ENCODE data around the gene CCDC159.
"Not testable (repeated sequence)": the region's sequence is repeated elsewhere in the genome, so short reads cannot be mapped to it uniquely, and the experiment has no call there.

Gene CCDC159, protein sequence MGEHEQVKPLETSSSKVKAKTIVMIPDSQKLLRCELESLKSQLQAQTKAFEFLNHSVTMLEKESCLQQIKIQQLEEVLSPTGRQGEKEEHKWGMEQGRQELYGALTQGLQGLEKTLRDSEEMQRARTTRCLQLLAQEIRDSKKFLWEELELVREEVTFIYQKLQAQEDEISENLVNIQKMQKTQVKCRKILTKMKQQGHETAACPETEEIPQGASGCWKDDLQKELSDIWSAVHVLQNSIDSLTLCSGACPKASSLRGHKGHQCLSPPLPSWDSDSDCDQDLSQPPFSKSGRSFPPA

GRCh38 chr19:11346104-11346940, at the start of gene CCDC159, which contains the start of gene TMEM205:
Gene CCDC159, plus strand, starts transcription at chr19:11346519. Its CDS starts 88 bp downstream, at chr19:11346607.
Gene TMEM205, minus strand, starts transcription at chr19:11346268. Its CDS starts 649 bp downstream, at chr19:11345619.
- peak; percentile 99 for DNase-seq

- no peak for DNase-seq
These were observed 46.1 kb upstream of the CCDC159 start for GRCh38 chr19:11299946-11300810.

DNA sequence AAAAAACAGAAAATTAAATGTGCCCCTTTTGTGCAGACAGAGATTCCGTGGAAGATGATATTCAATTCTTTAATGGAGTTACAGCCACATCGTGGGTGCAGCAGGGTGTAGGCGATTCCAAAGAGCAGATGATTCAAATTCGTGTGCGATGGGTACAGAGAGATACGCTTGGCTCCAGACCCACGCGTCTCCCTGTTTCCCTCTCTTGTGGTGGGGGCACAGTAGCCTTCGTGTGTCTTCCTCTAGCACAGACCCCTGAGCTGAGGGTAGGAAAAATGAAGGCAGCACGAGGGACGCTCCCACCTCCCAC, 45.6 kb upstream of the CCDC159 start:
- DNase-seq: no peak

DNA sequence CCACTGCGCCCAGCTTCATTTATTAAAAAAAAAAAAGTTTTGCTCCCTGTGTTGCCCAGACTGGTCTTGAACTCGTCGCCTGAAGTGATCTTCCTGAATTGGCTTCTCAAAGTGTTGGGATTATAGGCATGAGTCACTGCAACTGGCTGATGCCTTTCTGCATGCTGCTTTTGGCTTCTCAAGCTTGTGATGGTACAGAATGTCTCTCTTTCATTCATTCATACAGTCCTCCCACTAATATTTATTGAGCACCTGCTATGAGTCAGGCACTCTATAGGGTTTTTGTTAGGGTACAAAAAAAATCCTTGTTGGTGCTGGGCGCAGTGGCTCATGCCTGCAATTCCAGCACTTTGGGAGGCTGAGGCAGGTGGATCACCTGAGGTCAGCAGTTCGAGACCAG, 41.4 kb upstream of the CCDC159 start:
- no peak for DNase-seq

DNA sequence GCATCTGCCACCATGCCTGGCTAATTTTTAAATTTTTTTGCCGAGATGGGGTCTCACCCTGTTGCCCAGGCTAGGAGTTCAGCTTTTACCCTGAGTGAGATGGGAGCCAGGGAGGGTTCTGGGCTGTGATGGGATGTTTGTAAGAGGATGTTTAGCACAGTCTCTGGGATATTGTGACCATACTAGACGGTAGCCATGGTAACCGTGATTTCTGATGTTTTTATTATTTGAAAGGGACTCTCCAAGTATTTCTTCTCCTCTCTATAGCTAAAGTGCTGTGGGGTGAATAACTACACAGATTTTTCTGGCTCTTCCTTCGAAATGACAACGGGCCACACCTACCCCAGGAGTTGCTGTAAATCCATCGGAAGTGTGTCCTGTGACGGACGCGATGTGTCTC, 40.0 kb upstream of the CCDC159 start:
- no peak for DNase-seq

GRCh38 chr19:11320278-11320995, 25.9 kb upstream of the CCDC159 start:
- DNase-seq: not testable (repeated sequence)

- peak in 1 of 2 donors; percentile 11 for DNase-seq
These were observed 24.9 kb upstream of the CCDC159 start for GRCh38 chr19:11321191-11322126.

- DNase-seq: peak in 1 of 2 donors; percentile 32
These were observed 23.9 kb upstream of the CCDC159 start for GRCh38 chr19:11322269-11323024.

GRCh38 chr19:11323601-11324078, 22.7 kb upstream of the CCDC159 start:
- DNase-seq: no peak

GRCh38 chr19:11324079-11324661, 22.1 kb upstream of the CCDC159 start:
- DNase-seq: peak; percentile 26 to 79

- DNase-seq: no peak
These were observed 21.4 kb upstream of the CCDC159 start for GRCh38 chr19:11324748-11325389.

DNA sequence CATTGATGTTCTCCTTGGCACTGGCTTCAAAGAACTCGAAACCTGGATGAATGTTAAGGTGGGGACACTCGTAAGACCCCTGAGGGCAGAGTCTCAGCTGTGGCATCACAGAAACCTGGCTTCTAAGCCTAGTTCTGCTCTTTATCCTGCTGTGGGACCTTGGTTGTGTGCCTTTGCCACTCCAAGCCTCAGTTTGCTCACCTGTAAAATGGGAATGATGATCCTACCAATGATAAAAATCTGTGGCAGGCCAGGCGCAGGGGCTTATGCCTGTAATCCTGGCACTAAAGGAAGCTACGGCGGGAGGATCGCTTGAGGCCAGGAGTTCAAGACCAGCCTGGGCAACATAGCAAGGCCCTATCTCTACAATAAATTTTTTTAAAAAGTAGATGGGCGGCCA, 20.8 kb upstream of the CCDC159 start:
- DNase-seq: no peak

DNA sequence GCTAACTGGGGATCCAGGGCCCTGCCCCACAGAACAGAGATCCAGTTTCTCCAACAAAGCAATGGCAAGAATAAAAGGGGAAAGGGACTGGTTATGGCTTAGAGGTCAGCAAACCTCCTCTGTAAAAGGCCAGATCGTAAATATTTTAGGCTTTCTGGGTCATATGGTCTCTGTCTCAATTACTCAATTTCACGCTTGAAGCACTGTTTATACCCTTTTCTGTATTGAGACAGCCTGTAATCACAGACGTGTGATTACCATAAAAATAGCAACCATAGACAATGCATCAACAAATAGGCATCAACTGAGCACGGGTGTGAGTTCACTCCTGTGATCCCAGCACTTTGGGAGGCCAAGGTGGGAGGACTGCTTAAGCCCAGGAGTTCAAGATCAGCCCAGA, 16.2 kb upstream of the CCDC159 start:
- DNase-seq: no peak

GRCh38 chr19:11331502-11331901, 14.8 kb upstream of the CCDC159 start:
- DNase-seq: no peak

DNA sequence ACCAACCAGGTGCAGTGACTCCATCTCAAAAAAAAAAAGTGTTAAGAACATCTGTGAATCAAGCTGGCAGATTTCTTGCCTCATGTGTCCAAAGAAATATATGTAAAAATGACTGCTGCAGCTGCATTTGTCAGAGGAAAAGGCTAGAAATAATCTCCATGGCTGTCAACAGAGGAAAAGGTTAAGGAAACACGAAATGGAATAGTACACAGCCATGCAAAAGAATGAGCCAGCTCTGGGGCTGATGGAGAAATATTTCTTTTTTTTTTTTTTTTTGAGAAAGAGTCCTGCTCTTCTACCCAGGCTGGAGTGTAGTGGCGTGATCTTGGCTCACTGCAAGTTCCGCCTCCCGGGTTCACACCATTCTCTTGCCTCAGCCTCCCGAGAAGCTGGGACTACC, 13.5 kb upstream of the CCDC159 start:
- no peak for DNase-seq

DNA sequence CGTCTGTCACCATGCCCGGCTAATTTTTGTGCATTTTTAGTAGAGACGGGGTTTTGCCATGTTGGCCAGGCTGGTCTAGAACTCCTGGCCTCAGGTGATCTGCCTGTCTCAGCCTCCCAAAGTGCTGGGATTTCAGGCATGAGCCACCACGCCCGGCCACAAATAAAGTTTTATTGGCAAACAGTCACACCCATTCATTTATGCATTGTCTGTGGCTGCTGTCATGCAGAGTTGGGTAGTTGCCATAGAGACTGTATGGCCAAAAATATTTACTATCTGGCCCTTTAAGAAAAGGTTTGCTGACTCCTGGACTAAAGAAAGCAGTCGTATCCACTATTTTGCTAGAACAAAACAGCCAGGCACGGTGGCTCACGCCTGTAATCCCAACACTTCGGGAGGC, 12.5 kb upstream of the CCDC159 start:
- not testable (repeated sequence) for DNase-seq

- no peak for DNase-seq
These were observed 10.7 kb upstream of the CCDC159 start for GRCh38 chr19:11335449-11336146.

- peak in 1 of 2 donors; percentile 15 for DNase-seq
These were observed 9.2 kb upstream of the CCDC159 start for GRCh38 chr19:11337080-11337479.

- no peak for DNase-seq
These were observed 8.2 kb upstream of the CCDC159 start for GRCh38 chr19:11338121-11338520.
